ENCODE results near the gene TEX44.

GRCh38 chr2:231568785-231569435 is 23.8 kb upstream of the TEX44 start:
- TF ChIP-seq CTCF (conservative IDR thresholded peaks at IDR 0.05; ENCODE audit: low read length) = no peak
- no peak for TF ChIP-seq EZH2phosphoT487 (IDR thresholded peaks at IDR 0.05; ENCODE audit: borderline replicate concordance)

All from Loucy (cell line).